GM19324 (cell line): ENCODE measurements around the gene CFAP97D1.

Source experiments
- ATAC-seq: cut with Tn5 transposase; IDR thresholded peaks from one replicate; pipeline ENCODE4 v1.9.1; 2021; ENCODE audit warnings: mild to moderate bottlenecking, moderate library complexity; ENCODE audit not compliant: unreplicated experiment, low FRiP score

CFAP97D1 gene

GRCh38 chr17:43767053-43767712, 13.1 kb upstream of the CFAP97D1 start:
- no peak for ATAC-seq

GRCh38 chr17:43767713-43768059, 12.5 kb upstream of the CFAP97D1 start:
- no peak for ATAC-seq

GRCh38 chr17:43768382-43768781, 11.9 kb upstream of the CFAP97D1 start:
- no peak for ATAC-seq

GRCh38 chr17:43768943-43769342, 11.3 kb upstream of the CFAP97D1 start:
- ATAC-seq = no peak

- ATAC-seq = no peak
Measured at GRCh38 chr17:43769426-43769825, 10.8 kb upstream of the CFAP97D1 start.

- no peak for ATAC-seq
Measured at GRCh38 chr17:43769859-43770258, 10.4 kb upstream of the CFAP97D1 start.

GRCh38 chr17:43770957-43771356, 9.3 kb upstream of the CFAP97D1 start:
- no peak for ATAC-seq

- ATAC-seq = no peak
Measured at GRCh38 chr17:43771463-43771862, 8.8 kb upstream of the CFAP97D1 start.

- ATAC-seq = no peak
Measured at GRCh38 chr17:43772877-43773648, 7.2 kb upstream of the CFAP97D1 start.

GRCh38 chr17:43774304-43775250, 5.7 kb upstream of the CFAP97D1 start:
- no peak for ATAC-seq

- peak; percentile 76 for ATAC-seq
Measured at GRCh38 chr17:43778337-43779144, 1.7 kb upstream of the CFAP97D1 start, which contains the start of gene DUSP3. TSS of gene DUSP3 (minus strand) at chr17:43778977. CDS start at chr17:43778924, 53 bp downstream.

- ATAC-seq = no peak
Measured at GRCh38 chr17:43779145-43780125, 800 bp upstream of the CFAP97D1 start.

- ATAC-seq = no peak
Measured at GRCh38 chr17:43782913-43783680, 2.9 kb downstream of the CFAP97D1 start.

- no peak for ATAC-seq
Measured at GRCh38 chr17:43784068-43784467, 3.8 kb downstream of the CFAP97D1 start.

- ATAC-seq = no peak
Measured at GRCh38 chr17:43784628-43785101, 4.4 kb downstream of the CFAP97D1 start.

GRCh38 chr17:43787728-43788127, 7.5 kb downstream of the CFAP97D1 start:
- ATAC-seq = no peak

GRCh38 chr17:43788540-43788939, 8.3 kb downstream of the CFAP97D1 start:
- ATAC-seq = no peak

GRCh38 chr17:43789482-43789881, 9.2 kb downstream of the CFAP97D1 start:
- ATAC-seq = no peak
